ENCODE data around the gene HNRNPH1. TPM values are rescaled to one million over a fixed set of nuclear protein-coding genes. Genes with fewer than 3 reads are reported as not detected.

HNRNPH1 gene
- total RNA-seq, 2 experiments from 2014 or later = 895 to 954 TPM

DNA sequence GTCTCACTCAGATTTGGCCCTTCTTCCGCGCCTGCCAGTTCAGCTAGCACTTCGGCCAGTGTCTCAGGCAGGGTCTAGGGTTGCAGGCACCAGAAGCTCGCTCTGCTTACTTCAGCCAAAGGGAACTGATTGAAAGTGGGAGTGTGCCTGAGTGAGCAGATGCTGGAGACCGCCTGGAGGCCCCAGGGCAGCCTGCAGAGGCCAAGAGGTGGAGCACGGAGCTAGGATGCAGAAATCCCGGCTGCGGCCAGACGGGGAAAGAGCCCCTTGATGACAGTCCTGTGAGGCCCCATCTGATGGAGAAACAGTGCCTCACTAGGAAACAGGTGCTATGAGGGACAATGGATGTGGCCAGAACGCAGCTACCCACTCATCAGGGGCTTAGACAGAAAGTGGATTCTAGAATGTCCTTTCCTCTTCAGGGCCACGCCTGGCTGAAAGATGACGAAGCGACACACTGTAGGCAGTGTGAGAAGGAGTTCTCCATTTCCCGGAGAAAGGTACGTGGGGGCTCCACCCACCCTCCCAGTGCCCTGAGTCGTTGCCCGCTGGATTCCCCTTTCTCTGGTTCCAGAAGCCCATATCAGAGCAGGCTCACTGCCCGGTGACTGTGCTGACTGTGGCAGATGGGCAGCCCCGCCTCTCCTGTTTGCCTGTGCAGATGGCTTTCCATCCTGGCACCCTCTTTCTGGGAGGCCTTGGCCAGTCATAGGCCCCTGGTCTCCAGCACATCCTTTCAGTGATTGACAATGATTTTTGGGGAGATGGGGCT lies 16.1 kb downstream of the HNRNPH1 start:
- Mint-ChIP-seq H3K4me1 (peaks cover 51% of the 10 kb centered on the region), H3K27me3 (no peaks in the 10 kb centered on the region), H3K36me3 (ENCODE audit: low read depth) (peaks cover 51% of the 10 kb centered on the region), H3K4me3 (peak overlapping the region; percentile 6), H3K27ac (peak overlapping the region; percentile 86), H3K9me3 (no peaks in the 10 kb centered on the region)
- no peak for DNase-seq
- ChIA-PET POLR2A (interaction anchor here (1.1 to 1.3 kb wide), 2 partner anchors 13 to 16 kb away, joined by 3 read pairs; partner anchors contain the start of gene HNRNPH1), CTCF (interaction anchor here (0.6 to 2.0 kb wide), 11 partner anchors 8 to 204 kb away, joined by 3 to 6 read pairs (median 3); partner anchors contain the start of gene HNRNPH1)

DNA sequence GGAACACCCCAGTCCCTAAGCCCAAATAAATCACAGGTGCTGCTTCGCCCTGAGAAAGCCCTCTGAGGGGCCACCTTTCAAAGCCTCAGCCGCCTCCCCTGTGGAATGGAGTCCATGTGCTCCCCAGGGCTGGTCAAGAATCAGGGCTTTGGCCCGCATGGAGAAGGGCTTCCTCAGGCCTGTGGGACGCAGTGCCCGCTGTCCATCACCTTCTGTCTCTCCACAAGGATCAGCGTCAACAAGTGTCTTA lies 16.6 kb downstream of the HNRNPH1 start:
- Mint-ChIP-seq H3K4me3 (no peak overlapping the region), H3K27me3 (no peaks in the 10 kb centered on the region), H3K9me3 (no peaks in the 10 kb centered on the region), H3K36me3 (ENCODE audit: low read depth) (peaks cover 51% of the 10 kb centered on the region), H3K4me1 (peaks cover 50% of the 10 kb centered on the region), H3K27ac (peak overlapping the region; percentile 54)
- no peak for DNase-seq
- CTCF ChIA-PET = interaction anchor here (1.1 to 1.6 kb wide), 2 partner anchors 11 to 17 kb away, joined by 3 read pairs; partner anchors contain the start of gene HNRNPH1
- POLR2A ChIA-PET = no interaction called here

DNA sequence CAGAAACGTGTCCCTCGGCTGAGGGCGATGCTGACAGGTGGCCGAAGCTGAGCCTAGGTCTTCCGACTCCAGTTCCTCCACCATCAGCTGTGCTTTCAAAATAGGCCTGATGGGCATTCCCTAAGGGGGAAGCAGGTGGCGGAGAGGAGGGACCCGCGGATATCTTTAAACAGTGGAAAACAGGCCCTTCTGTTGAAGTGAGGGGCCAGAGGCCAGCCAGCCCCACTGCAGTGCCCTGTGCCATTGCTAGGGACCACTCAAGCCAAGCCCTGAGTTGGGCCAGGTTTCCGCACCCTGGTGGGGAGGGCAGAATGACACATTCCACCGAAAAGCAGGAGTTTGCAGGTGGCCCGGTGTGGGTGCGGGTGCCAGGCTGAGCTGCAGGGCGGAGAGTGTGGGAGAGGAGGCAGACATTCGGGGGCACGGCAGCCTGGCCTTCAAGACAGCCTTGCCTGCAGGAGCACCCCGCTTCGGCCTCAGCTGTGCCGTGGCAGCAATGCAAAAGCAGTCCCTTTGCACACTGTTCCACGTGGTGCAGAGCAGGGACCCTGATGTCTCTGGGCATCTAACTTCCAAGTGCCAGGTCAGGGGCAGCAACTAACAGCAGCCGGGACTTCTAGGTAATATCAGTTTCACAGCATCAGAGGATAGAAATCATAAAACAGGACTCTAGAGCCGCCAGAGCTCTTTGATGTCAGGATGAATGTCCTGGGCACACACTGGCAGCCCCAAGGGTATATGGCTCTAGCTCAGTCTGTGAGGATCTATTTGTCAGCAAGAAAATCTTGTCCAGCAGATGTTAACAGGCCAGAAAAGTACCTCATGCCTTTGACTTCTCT lies 17.2 kb downstream of the HNRNPH1 start:
- H3K36me3 Mint-ChIP-seq (ENCODE audit: low read depth) = peaks cover 47% of the 10 kb centered on the region
- peak overlapping the region; percentile 54 for H3K27ac Mint-ChIP-seq
- H3K4me1 Mint-ChIP-seq = peaks cover 47% of the 10 kb centered on the region
- DNase-seq = no peak
- H3K4me3 Mint-ChIP-seq = no peak overlapping the region
- no peaks in the 10 kb centered on the region for H3K27me3 Mint-ChIP-seq
- POLR2A ChIA-PET = interaction anchor here (0.6 kb wide), 1 partner anchor 17 kb away, joined by 3 read pairs; the partner anchor contains the start of gene HNRNPH1
- CTCF ChIA-PET = interaction anchor here (1.1 to 1.4 kb wide), 2 partner anchors 13 to 17 kb away, joined by 3 read pairs; partner anchors contain the start of gene HNRNPH1
- no peaks in the 10 kb centered on the region for H3K9me3 Mint-ChIP-seq

DNA sequence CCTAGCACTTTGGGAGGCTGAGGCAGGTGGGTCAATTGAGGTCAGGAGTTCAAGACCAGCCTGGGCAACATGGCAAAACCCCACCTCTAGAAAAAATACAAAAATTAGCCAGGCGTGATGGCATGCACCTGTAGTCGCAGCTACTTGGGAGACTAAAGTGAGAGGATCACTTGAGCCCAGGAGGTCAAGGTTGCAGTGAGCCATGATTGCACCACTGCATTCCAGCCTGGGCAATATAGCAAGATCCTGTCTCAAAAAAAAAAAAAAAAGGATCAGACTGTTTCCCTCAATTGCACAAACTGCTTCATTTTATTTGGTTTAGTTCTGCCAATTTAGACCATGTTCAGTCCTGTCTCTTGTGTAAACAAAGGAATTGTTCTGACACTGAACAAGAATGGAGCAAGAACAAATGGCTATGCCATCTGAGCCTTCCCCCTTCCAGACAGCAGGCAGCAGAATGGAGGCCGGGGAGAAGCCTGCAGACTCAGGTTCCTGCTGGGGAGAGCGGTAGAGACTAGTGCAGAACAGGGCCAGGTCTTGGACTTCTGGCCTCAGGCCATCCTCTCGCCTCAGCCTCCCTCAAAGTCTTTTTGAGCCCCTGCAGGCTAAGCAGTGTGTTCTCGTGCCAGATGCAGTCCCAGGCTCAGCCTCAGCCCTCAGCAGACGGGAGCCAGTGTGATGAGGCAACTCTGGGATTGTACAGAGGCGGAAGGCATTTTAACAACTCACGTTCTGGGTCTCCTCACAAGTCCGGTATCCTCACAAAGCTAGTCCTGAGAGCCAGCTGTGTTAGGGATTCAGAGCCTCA lies 18.2 kb downstream of the HNRNPH1 start:
- Mint-ChIP-seq H3K36me3 (ENCODE audit: low read depth) (peaks cover 39% of the 10 kb centered on the region), H3K9me3 (no peaks in the 10 kb centered on the region), H3K27ac (peak overlapping the region; percentile 61), H3K4me1 (peaks cover 38% of the 10 kb centered on the region), H3K4me3 (no peak overlapping the region), H3K27me3 (no peaks in the 10 kb centered on the region)
- DNase-seq = no peak
- CTCF ChIA-PET = interaction anchor here (0.6 to 1.4 kb wide), 2 partner anchors 12 to 1370 kb away, joined by 3 to 4 read pairs; no protein-coding TSS in a partner anchor
- POLR2A ChIA-PET = interaction anchor here (1.3 kb wide), 1 partner anchor 10 kb away, joined by 3 read pairs; no protein-coding TSS in a partner anchor

DNA sequence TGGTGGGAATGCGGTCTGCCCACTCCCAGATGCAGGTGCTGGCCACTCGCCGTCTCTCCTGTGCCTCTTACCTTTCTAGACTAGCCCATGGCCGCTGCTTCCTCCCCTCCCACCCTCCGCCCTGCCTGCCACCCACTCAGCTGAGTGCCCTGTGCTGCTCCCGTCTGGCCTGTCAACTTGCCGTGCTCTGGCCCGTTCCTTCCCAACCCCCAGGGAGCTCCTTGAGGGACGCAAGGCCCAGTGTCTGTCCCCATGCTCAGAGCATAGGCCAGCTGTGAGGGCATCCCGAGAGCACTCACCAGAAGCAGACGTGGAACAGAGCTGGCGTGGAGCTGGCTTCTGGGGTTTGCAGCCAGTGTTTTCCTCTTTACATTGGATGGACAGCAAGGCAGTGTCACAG lies 20.2 kb downstream of the HNRNPH1 start:
- CTCF ChIA-PET = interaction anchor here (0.8 to 1.2 kb wide), 2 partner anchors 10 to 19 kb away, joined by 3 to 4 read pairs; no protein-coding TSS in a partner anchor
- no peak overlapping the region for H3K27ac Mint-ChIP-seq
- H3K9me3 Mint-ChIP-seq = no peaks in the 10 kb centered on the region
- DNase-seq = no peak
- POLR2A ChIA-PET = no interaction called here
- H3K4me3 Mint-ChIP-seq = no peak overlapping the region
- H3K27me3 Mint-ChIP-seq = no peaks in the 10 kb centered on the region
- peaks cover 19% of the 10 kb centered on the region for H3K4me1 Mint-ChIP-seq
- peaks cover 33% of the 10 kb centered on the region for H3K36me3 Mint-ChIP-seq (ENCODE audit: low read depth)

DNA sequence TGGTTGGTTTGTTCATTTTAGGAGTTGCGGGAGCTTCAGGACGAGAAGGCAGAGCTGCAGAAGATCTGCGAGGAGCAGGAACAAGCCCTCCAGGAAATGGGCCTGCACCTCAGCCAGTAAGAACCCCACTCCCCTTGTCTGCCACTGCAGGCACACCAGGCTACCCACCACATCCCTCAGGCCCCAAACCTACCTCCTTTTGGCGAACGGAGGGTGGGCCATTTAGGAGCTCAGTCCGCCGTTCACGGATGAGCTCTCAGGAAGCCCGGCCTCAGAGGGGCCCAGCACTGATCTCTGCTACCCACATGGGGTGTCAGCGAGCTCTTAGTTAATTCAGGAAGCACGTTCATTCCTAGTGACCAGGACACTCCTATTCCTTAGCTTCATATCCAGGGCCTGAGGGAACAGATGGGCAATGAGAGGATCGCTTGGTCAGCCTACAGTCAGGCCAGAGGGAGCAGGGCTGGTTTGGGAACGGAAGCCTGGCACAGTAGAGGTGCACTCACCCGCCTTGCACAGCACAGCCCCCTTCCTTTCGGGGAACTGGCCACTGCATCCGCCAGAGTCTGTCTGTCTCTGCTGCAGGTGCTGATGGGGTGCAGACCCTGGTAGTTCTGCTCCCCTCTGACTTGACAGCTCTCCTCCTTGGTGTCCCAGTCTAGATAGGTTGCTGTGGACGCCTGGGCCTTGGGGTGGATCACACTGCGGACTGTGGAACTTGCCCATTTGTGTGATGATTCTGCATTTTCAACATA lies 21.4 kb downstream of the HNRNPH1 start:
- Mint-ChIP-seq H3K36me3 (ENCODE audit: low read depth) (peaks cover 31% of the 10 kb centered on the region), H3K27me3 (no peaks in the 10 kb centered on the region)

DNA sequence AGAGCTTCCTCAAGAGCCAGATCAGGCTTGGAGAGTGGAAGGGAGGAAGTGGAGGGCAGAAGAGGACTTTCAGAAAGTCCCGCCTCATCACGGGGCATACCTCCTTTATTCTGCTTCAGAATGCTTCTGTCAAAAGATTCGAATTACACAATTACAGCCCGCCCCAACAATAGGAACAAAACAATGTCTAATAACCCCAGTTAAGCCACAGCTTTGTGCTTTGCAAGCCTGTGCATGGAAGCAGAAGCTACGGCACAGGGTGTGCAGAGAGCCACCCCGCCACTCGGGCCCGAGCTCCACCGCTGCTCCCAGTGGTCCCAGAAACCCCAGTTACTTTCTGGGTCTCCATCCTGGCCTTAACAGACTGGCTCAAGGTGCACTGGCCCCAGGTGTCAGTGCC lies 23.5 kb downstream of the HNRNPH1 start:
- DNase-seq = no peak
- H3K27me3 Mint-ChIP-seq = no peaks in the 10 kb centered on the region
- H3K4me3 Mint-ChIP-seq = no peak overlapping the region
- no peak overlapping the region for H3K27ac Mint-ChIP-seq
- no peaks in the 10 kb centered on the region for H3K9me3 Mint-ChIP-seq
- H3K4me1 Mint-ChIP-seq = no peaks in the 10 kb centered on the region
- CTCF ChIA-PET = interaction anchor here (0.7 to 1.5 kb wide), 2 partner anchors 9 to 14 kb away, joined by 3 to 4 read pairs; no protein-coding TSS in a partner anchor
- POLR2A ChIA-PET = no interaction called here
- H3K36me3 Mint-ChIP-seq (ENCODE audit: low read depth) = peaks cover 36% of the 10 kb centered on the region

More for the DNA sequence above, 21.4 kb downstream of the HNRNPH1 start:
- ChIA-PET CTCF (interaction anchor here (1.4 to 1.8 kb wide), 2 partner anchors 20 to 22 kb away, joined by 4 to 5 read pairs; partner anchors contain the start of gene HNRNPH1), POLR2A (no interaction called here)
- no peak for DNase-seq
- Mint-ChIP-seq H3K4me3 (no peak overlapping the region), H3K27ac (peak overlapping the region; percentile 33), H3K4me1 (peaks cover 6% of the 10 kb centered on the region), H3K9me3 (no peaks in the 10 kb centered on the region)

DNA sequence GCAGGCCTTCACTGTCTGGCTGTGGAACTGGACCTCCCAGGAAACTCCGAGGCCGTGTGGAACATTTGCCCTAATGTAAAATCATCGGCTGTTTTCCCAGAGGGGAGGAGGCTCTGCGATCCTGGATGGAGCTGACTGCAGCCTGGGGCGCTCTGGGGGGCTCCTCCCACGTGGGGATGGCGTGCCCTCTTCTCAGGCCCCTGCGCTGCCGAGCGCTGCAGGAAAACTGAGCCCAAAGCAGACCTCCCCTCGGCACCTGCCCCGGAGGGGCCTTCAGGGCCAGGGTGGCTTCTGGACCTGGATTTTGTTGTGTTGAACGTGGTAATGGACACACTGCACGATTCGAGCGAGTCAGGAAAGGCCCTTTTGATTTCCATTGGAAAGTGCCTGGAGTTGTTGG lies 23.9 kb downstream of the HNRNPH1 start:
- Mint-ChIP-seq H3K36me3 (ENCODE audit: low read depth) (peaks cover 36% of the 10 kb centered on the region), H3K27me3 (no peaks in the 10 kb centered on the region), H3K9me3 (no peaks in the 10 kb centered on the region), H3K4me1 (no peaks in the 10 kb centered on the region), H3K27ac (no peak overlapping the region), H3K4me3 (no peak overlapping the region)
- CTCF ChIA-PET = interaction anchor here (1.5 kb wide), 1 partner anchor 9 kb away, joined by 4 read pairs; no protein-coding TSS in a partner anchor
- POLR2A ChIA-PET = no interaction called here
- DNase-seq = no peak

DNA sequence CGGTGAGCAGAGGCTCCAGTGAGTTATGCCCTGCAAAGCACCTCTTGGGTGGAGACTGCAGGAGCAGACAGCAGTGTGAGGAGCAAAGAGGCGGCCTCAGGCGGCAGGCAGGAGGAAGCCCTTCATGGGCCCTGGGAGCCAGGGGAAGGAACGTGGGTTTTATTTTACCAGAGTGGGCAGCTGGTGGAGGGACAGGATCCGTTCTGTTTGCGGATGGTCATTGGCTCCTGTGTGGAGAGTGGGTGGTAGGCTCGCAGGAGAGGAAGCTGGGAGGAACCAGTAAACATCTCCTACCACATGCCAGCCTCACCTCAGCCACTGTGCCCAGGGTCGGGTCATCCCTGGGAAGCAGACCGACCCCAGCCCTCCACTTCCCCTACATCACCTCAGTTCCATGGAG lies 24.4 kb downstream of the HNRNPH1 start:
- ChIA-PET CTCF (interaction anchor here (1.4 to 1.6 kb wide), 3 partner anchors 9 to 16 kb away, joined by 3 to 5 read pairs (median 4); no protein-coding TSS in a partner anchor), POLR2A (no interaction called here)
- Mint-ChIP-seq H3K27ac (peak overlapping the region; percentile 66), H3K4me3 (no peak overlapping the region), H3K36me3 (ENCODE audit: low read depth) (peaks cover 35% of the 10 kb centered on the region), H3K9me3 (no peaks in the 10 kb centered on the region), H3K27me3 (no peaks in the 10 kb centered on the region), H3K4me1 (no peaks in the 10 kb centered on the region)
- no peak for DNase-seq

DNA sequence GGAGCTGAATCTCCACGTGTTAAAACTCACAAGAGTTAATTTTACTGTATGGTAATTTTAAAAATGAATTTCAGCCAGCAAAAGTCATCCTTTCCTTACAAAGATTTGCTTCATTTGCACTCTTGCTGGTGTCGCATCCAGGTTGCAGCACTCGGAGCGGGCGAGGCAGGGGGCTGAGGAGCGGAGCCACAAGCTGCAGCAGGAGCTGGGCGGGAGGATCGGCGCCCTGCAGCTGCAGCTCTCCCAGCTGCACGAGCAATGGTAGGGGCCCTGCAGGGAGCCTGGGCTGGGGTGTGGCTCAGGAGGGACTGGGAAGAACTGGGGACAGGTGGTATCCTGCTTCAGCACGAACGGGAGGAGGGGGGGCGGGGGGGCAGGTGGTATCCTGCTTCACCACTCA lies 27.1 kb downstream of the HNRNPH1 start:
- Mint-ChIP-seq H3K27me3 (no peaks in the 10 kb centered on the region), H3K36me3 (ENCODE audit: low read depth) (peaks cover 40% of the 10 kb centered on the region), H3K4me3 (no peak overlapping the region), H3K4me1 (no peaks in the 10 kb centered on the region), H3K9me3 (no peaks in the 10 kb centered on the region), H3K27ac (no peak overlapping the region)
- no peak for DNase-seq
- CTCF ChIA-PET = interaction anchor here (0.7 to 1.1 kb wide), 3 partner anchors 11 to 64 kb away, joined by 3 read pairs; no protein-coding TSS in a partner anchor
- POLR2A ChIA-PET = no interaction called here

DNA sequence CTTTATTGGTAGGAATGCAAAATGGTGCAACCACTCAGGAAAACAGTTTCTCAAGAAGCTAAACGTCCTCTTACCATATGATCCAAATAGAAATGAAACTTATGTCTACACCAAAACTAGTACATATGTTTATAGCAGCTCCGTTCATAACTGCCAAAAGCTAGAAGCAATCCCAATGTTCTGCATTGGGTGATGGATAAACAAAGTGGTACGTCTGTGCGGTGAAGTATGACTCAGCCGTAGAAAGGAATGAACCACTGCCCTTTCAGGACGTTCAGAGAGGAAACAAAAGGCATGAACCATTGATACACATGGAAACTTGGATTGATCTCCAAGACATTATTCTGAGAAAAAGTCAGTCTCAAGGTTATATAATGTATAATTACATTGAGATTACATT lies 27.6 kb downstream of the HNRNPH1 start:
- Mint-ChIP-seq H3K4me3 (no peak overlapping the region), H3K9me3 (no peaks in the 10 kb centered on the region), H3K36me3 (ENCODE audit: low read depth) (peaks cover 42% of the 10 kb centered on the region), H3K4me1 (no peaks in the 10 kb centered on the region), H3K27me3 (no peaks in the 10 kb centered on the region), H3K27ac (no peak overlapping the region)
- POLR2A ChIA-PET = interaction anchor here (0.9 kb wide), 1 partner anchor 9 kb away, joined by 3 read pairs; no protein-coding TSS in a partner anchor
- CTCF ChIA-PET = interaction anchor here (0.7 to 1.1 kb wide), 3 partner anchors 12 to 28 kb away, joined by 3 read pairs; no protein-coding TSS in a partner anchor
- DNase-seq = no peak
